HEK293 (cell line): ENCODE measurements around the gene DCC.

Experiments used
- REST ChIP-seq: fragments of 450-650 bp; formaldehyde crosslinking; IDR thresholded peaks from 2 replicates; pipeline ENCODE4 v1.5.1; 2016; ENCODE audit warnings: missing biosample characterization, missing genetic modification characterization
- ZNF24 ChIP-seq: fragments of 450-650 bp; formaldehyde crosslinking; IDR thresholded peaks from 2 replicates; pipeline ENCODE4 v1.5.1; 2016; ENCODE audit warnings: missing biosample characterization, missing genetic modification characterization
- ZNF341 ChIP-seq: fragments of 450-650 bp; formaldehyde crosslinking; IDR thresholded peaks from 2 replicates; pipeline ENCODE4; 2016; ENCODE audit warnings: low read depth, missing biosample characterization, missing genetic modification characterization
- ZNF560 ChIP-seq: fragments of 450-650 bp; formaldehyde crosslinking; IDR thresholded peaks from 2 replicates; pipeline ENCODE4 v1.5.1; 2017; ENCODE audit warnings: missing biosample characterization, missing genetic modification characterization, borderline replicate concordance
- TF ChIP-seq, protein P1 (sequence below): fragments of 450-650 bp; formaldehyde crosslinking; IDR thresholded peaks from 2 replicates; pipeline ENCODE4 v1.5.1; 2016; ENCODE audit warnings: missing biosample characterization, missing genetic modification characterization
- TF ChIP-seq, protein P2 (sequence below): fragments of 450-650 bp; formaldehyde crosslinking; IDR thresholded peaks from 2 replicates; pipeline ENCODE4 v1.5.1; 2016; ENCODE audit warnings: missing biosample characterization, missing genetic modification characterization

- TF ChIP-seq, protein P1, sequence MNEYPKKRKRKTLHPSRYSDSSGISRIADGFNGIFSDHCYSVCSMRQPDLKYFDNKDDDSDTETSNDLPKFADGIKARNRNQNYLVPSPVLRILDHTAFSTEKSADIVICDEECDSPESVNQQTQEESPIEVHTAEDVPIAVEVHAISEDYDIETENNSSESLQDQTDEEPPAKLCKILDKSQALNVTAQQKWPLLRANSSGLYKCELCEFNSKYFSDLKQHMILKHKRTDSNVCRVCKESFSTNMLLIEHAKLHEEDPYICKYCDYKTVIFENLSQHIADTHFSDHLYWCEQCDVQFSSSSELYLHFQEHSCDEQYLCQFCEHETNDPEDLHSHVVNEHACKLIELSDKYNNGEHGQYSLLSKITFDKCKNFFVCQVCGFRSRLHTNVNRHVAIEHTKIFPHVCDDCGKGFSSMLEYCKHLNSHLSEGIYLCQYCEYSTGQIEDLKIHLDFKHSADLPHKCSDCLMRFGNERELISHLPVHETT (tag by site-specific recombination): no peak
- TF ChIP-seq, protein P2, sequence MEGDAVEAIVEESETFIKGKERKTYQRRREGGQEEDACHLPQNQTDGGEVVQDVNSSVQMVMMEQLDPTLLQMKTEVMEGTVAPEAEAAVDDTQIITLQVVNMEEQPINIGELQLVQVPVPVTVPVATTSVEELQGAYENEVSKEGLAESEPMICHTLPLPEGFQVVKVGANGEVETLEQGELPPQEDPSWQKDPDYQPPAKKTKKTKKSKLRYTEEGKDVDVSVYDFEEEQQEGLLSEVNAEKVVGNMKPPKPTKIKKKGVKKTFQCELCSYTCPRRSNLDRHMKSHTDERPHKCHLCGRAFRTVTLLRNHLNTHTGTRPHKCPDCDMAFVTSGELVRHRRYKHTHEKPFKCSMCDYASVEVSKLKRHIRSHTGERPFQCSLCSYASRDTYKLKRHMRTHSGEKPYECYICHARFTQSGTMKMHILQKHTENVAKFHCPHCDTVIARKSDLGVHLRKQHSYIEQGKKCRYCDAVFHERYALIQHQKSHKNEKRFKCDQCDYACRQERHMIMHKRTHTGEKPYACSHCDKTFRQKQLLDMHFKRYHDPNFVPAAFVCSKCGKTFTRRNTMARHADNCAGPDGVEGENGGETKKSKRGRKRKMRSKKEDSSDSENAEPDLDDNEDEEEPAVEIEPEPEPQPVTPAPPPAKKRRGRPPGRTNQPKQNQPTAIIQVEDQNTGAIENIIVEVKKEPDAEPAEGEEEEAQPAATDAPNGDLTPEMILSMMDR (tag by site-specific recombination): no peak
- TF ChIP-seq ZNF24 (tag by site-specific recombination) (no peak), REST (tag by site-specific recombination) (no peak), ZNF560 (tag by site-specific recombination) (no peak), ZNF341 (tag by site-specific recombination) (no peak)
These were observed 377.0 kb downstream of the DCC start for GRCh38 chr18:52716973-52717372.
